ENCODE results near the gene ATPAF2.

ATPAF2 gene

DNA sequence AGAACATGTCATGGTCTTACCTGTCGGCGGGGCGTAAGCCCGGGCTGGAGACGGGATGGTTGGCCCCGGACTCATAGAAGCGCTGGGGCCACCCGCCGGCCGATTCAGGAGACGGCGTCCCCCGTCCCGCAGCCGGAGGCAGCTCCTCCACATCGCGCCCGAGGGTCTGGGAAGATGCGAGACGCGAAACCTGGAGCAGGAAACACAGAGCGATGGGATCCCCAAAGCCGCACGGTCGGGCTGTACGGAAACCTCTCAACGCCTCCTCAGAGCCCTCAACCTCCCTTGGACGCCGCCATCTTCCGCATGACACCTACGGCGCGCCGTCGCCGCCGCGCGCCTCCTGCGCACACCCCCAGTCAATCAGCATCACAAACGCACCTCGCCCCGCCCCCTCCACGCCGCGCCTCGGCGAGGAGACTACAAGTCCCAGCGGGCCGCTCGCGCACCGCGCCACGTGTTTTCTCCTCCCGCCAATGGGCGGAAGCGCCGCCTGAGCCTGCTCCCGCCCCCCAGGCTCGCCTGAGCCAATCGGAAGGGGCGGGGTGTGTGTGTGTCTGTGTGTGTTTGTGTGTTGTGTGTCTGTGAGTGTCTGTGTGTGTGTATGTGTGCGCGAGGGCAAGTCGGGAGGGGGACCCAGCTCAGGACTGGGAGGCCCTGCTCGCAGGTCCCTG, at the start of gene ATPAF2, which contains the start of gene GID4:
Gene ATPAF2 (minus strand): TSS at position 308 of the 674 bp plus-strand sequence. CDS start 155 bp downstream, at position 153.
Gene GID4 (plus strand): TSS at position 548 of the 674 bp plus-strand sequence. CDS start 57 bp downstream, at position 605.
- in situ Hi-C loops (cut with MboI; ENCODE audit: low pct_unique_long_range_greater_than_20kb, low sequenced_read_pairs): no loop called here
- peak; percentile 100 for DNase-seq

DNA sequence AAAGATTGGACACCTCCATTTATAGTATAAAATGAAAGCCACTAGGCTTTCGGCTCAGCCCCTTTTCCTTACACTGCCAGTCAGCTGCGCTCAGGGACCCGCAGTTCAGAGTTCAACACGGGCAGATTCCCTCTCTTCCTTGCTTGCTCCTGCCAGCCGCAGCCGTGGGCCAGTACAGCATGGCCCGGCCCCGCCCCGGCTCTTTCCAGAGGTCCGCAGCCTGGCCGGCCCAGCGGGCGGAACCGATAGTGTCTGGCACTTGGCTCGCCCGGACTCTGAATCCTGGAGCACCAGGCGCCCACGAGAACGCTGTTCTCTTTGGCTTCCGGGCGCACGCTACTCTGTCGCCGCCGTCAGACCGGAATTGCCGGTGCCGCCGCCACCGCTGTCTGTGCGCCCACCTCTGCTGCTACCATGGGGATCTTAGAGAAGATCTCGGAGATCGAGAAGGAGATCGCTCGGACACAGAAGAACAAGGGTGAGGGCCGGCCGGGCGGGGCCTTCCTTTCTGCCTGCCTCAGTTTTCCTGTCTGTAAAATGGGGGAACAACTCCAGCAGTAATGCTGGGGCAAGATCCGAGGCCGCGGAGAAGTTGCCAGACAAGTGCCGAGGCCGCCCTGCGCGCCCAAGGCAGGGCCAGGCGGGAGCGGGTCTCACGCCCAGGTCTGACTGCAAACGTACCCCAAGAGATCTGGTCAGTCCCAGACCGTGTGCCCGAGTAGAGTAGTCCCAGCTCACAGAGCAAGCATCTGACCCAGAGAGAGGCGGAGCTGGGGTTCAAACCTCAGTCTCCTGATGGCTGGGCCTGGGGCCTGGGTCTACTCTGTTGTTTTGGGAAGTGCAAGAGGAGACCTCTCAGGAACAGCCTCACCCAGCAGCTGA, 48.9 kb upstream of the ATPAF2 start, which contains the start of gene DRG2:
Gene DRG2 (plus strand): TSS at position 339 of the 882 bp plus-strand sequence. CDS start 76 bp downstream, at position 415.
- DNase-seq: peak; percentile 93
- in situ Hi-C loops (cut with MboI; ENCODE audit: low pct_unique_long_range_greater_than_20kb, low sequenced_read_pairs): no loop called here

DNA sequence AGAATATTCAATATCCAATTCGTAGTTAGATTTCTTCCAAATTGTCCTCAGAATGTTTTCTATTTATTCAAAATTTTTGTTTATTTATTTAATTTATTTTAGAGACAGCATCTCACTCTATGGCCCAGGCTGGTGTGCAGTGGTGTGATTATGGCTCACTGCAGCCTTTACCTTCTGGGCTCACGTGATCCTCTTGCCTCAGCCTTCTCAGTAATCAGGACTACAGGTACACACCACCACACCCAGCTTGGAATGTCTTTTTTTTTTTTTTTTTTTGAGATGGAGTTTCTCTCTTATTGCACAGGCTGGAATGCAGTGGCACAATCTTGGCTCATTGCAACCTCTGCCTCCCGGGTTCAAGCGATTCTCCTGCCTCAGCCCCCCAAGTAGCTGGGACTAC, 45.3 kb upstream of the ATPAF2 start:
- in situ Hi-C loops (cut with MboI; ENCODE audit: low pct_unique_long_range_greater_than_20kb, low sequenced_read_pairs): no loop called here
- DNase-seq: no peak

DNA sequence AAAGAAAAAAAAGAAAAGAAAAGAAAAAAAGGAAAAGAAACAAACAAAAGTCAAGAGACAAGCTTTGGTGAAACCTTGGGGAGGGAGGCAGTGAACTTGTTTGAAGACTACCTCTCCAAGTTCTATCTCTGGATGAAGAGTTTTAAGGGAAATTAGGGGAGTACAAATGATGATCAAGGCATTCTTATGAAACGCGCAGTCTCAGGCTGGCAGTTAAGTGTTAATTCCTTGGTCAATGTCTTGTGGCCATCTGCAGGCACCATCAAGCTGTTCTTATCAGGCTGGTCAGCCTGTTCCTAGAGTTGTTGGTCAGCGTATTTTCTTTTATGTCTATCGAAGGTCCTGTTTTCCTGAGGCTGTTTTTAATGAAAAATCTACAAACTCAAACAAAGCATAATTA, 40.6 kb upstream of the ATPAF2 start:
- in situ Hi-C loops (cut with MboI; ENCODE audit: low pct_unique_long_range_greater_than_20kb, low sequenced_read_pairs): no loop called here
- no peak for DNase-seq

DNA sequence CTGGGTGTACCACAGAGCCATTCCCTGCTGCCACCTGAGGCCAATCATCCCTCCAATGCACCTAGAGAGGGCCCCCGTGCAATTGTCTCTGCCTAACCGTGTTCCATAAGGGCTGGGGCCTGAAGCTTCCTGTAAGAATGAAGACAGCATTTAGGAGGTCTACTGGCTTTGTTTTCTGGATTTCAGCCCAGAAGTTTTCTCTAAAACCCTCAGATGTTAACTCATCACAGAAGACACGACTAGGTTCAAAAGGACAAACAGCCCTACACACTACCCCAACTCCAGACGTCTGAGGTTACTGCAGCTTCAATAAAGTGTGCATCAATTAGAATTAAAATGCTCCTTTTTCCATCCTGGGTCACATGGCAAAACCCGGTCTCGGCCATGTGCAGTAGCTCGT, 38.0 kb upstream of the ATPAF2 start:
- in situ Hi-C loops (cut with MboI; ENCODE audit: low pct_unique_long_range_greater_than_20kb, low sequenced_read_pairs): no loop called here
- DNase-seq: no peak

DNA sequence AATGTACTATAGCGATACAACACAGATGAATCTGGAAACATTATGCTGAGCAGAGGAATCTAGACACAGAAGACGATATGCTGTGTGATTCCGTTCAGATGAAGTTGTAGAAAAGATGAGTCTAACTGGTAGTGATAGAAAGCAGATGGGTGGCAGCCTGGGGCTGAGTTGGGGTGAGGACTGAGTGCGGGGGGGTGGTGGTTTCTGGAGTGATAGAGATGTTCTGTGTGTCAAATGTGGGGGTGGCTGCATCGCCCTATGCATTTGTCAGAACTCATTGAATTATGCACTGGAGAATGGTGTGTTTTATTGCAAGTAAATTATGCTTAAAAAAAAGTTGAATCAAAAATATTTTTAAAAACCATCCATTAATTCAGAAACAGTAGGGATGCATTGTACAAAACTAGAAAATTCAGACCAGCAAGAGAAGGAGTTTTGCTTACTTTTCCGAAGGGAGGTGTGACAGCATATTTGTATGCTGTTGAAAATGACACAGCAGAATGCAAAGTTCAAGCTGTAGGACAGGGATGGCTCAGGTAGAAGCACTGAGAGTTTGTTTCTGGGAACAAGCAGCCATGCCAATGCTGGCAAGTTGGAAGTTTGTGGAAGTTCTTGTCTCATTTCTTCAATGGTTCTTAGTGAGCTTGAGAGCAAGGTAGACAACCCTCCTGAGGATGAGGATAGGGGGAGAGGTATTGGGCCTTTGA, 35.8 kb upstream of the ATPAF2 start:
- DNase-seq: no peak
- in situ Hi-C loops (cut with MboI; ENCODE audit: low pct_unique_long_range_greater_than_20kb, low sequenced_read_pairs): no loop called here

GRCh38 chr17:18071751-18072150, 32.8 kb upstream of the ATPAF2 start:
- in situ Hi-C loops (cut with MboI; ENCODE audit: low pct_unique_long_range_greater_than_20kb, low sequenced_read_pairs): no loop called here
- no peak for DNase-seq

GRCh38 chr17:18070861-18071340, 31.9 kb upstream of the ATPAF2 start:
- in situ Hi-C loops (cut with MboI; ENCODE audit: low pct_unique_long_range_greater_than_20kb, low sequenced_read_pairs): no loop called here

GRCh38 chr17:18069101-18069500, 30.1 kb upstream of the ATPAF2 start:
- in situ Hi-C loops (cut with MboI; ENCODE audit: low pct_unique_long_range_greater_than_20kb, low sequenced_read_pairs): no loop called here
- no peak for DNase-seq

More at GRCh38 chr17:18070861-18071340, 31.9 kb upstream of the ATPAF2 start:
- DNase-seq: peak; percentile 81

GRCh38 chr17:18066866-18067265, 27.9 kb upstream of the ATPAF2 start:
- no peak for DNase-seq
- in situ Hi-C loops (cut with MboI; ENCODE audit: low pct_unique_long_range_greater_than_20kb, low sequenced_read_pairs): no loop called here

DNA sequence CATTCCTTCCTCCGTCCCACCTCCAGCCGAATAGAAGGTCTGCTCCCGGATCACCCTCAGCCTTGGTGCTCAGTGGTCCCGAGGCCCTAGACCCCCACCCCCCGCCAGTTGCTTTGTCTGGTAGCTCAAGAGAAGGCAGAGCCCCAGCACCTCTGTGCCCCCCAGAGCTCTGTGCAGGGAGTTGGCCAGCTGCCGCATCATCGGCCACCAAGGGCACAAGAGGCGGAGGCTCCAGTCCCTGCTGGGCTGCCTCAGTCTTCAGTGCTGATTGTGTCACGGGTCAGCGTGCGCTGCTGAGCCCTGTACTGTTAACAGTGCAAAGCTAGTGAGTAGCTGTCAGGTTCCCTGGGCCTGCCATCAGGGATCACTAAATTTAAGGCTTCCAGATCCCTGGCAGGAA, 26.6 kb upstream of the ATPAF2 start:
- in situ Hi-C loops (cut with MboI; ENCODE audit: low pct_unique_long_range_greater_than_20kb, low sequenced_read_pairs): no loop called here
- DNase-seq: no peak

DNA sequence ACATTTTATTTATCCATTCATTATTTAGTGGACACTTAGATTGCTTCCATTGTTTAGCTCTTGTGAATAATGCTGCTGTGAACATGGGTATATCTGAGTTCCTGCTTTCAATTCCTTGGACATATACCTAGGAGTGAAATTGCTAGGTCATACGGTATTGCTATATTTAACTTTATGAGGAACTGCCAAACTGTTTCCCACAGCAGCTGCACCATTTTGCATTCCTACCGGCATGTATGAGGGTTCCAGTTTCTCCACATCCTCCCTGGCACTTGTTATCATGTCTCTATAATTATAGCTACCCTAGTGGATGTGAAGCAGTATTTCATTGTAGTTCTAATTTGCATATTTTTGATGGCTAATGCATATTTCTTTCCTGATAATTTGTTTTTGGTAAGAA, 25.1 kb upstream of the ATPAF2 start:
- in situ Hi-C loops (cut with MboI; ENCODE audit: low pct_unique_long_range_greater_than_20kb, low sequenced_read_pairs): no loop called here
- peak; percentile 18 for DNase-seq

DNA sequence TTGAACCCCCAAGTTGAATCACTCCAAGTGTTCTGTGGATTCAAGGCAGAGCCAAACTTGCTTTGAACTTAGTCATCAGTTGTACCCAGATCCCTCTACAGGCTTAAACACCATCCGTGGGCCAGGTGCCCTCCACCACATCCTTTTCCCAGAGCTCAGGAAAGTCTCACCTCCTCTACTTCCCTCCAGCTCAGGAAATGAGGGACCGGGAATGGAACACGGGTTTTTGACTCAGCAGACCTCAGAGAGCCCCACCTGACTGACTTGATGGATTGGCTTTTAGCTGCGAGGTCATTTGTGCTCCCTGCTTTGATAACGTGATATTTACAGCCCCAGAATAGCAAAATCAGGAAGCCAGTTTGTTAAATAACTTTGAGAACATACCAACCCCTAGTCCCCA, 20.3 kb upstream of the ATPAF2 start:
- in situ Hi-C loops (cut with MboI; ENCODE audit: low pct_unique_long_range_greater_than_20kb, low sequenced_read_pairs): no loop called here
- DNase-seq: no peak

DNA sequence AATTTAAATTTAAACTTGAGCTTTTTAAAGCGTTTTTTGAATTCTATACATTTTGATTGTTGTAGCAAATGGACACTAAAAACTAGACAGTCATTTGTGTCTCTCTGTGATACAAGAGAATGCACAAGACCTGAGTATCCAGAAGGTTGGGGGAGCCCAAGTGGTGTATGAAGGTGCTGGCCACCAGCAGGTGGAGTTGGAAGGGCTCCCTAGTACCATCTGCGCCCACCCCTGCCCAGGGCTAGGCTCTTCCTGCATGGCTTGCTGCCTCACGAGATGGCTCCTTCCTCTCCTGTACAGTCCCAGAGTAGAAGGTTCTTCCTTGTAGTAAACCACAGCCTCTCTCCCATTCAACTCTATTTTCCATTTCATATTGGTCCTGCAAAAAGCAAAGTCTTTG, 17.2 kb upstream of the ATPAF2 start:
- in situ Hi-C loops (cut with MboI; ENCODE audit: low pct_unique_long_range_greater_than_20kb, low sequenced_read_pairs): no loop called here
- DNase-seq: peak; percentile 14

GRCh38 chr17:18055597-18055996, 16.6 kb upstream of the ATPAF2 start:
- in situ Hi-C loops (cut with MboI; ENCODE audit: low pct_unique_long_range_greater_than_20kb, low sequenced_read_pairs): no loop called here
- no peak for DNase-seq

DNA sequence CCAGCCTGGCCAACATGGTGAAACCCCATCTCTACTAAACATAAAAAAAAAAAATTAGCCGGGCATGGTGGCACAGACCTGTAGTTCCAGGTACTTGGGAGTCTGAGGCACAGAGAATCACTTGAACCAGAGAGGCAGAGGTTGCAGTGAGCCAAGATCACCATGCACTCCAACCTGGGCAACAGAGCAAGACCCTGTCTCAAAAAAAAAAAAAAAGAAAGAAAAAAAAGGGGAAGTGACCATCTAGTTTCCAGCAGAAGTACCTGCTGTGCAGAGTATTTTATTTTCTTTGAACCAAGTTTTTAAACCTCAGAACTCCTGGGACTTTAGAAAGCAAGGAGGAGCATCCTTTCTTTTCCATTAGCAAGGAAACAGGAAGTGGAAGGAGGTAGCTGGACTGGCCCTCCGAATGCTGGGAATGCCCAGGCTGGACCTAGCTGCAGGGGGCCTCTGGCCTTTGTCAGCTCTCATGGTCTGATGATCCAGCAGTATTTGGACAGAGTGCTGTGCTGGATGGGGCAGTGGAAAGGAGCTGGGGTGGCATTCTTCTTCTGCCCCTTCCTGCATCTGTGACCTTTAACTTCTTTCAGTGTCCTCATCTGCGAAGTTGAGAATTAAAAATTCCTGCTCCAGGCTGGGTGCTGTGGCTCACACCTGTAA, 6.9 kb upstream of the ATPAF2 start:
- in situ Hi-C loops (cut with MboI; ENCODE audit: low pct_unique_long_range_greater_than_20kb, low sequenced_read_pairs): no loop called here
- peak; percentile 27 for DNase-seq

DNA sequence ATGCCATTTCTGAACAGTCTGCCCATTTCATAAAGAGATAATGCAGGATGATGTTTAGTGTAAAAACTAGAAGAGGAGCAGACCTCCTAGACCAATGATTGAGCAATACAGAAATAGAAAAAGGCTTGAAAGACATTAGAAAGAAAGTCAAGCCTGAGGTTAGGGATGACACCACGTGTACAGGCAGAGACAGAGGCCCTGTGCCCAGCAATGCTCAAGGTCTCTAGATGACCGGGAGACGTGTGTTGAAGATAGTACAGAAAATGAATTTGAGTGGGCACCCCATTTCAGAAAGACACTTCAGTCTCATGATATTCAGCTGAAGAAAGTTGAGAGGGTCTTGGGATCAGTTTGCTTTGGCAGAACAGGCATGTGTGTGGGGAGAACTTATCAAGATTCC, 5.6 kb upstream of the ATPAF2 start:
- in situ Hi-C loops (cut with MboI; ENCODE audit: low pct_unique_long_range_greater_than_20kb, low sequenced_read_pairs): no loop called here
- no peak for DNase-seq

GRCh38 chr17:18043491-18043890, 4.5 kb upstream of the ATPAF2 start:
- in situ Hi-C loops (cut with MboI; ENCODE audit: low pct_unique_long_range_greater_than_20kb, low sequenced_read_pairs): no loop called here
- DNase-seq: peak; percentile 11

DNA sequence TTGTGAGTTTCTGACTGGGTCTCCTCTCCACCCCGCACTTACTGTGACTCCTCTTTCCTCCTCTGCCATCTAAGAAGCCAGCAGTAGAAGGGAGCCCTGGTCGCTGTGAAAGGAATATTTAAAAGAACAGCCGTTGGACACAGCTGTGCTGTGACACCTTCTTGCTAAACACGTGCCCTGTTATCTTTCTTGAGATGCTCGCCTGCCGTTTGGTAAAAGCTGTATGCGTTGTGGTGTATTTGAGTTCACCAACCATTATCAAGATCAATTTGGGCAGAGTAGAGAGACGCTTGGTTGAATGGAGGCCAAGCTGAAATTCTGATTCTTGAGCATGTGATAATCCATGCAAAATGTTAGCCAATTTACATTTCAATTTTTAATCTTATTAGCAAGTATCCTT, 4.0 kb upstream of the ATPAF2 start:
- no peak for DNase-seq
- in situ Hi-C loops (cut with MboI; ENCODE audit: low pct_unique_long_range_greater_than_20kb, low sequenced_read_pairs): no loop called here
